ENCODE measurements around the gene RPS19.

Gene RPS19

GRCh38 chr19:41915776-41916414 is 55.8 kb downstream of the RPS19 start:
- TF ChIP-seq TAF1 (IDR thresholded peaks at IDR 0.05; ENCODE audit: low read depth, low read length) (no peak), PAX5 (IDR thresholded peaks at IDR 0.05; ENCODE audit: insufficient read depth, low read length, severe bottlenecking) (no peak), SPI1 (IDR thresholded peaks at IDR 0.05; ENCODE audit: low read depth, low read length) (no peak), POLR2A (IDR thresholded peaks at IDR 0.05; ENCODE audit: low read depth, low read length) (no peak), POLR2AphosphoS5 (IDR thresholded peaks at IDR 0.05; ENCODE audit: low read depth, low read length) (no peak), POU2F2 (IDR thresholded peaks at IDR 0.05; ENCODE audit: low read depth, low read length) (no peak; the same call in 1 of the 2 replicates)
- DNase-seq (ENCODE audit: insufficient read length, low spot score) (no peak), FAIRE-seq (peak; percentile 81)

GRCh38 chr19:41917676-41918075 is 57.6 kb downstream of the RPS19 start:
- FAIRE-seq (no peak), DNase-seq (ENCODE audit: insufficient read length, low spot score) (no peak)
- TF ChIP-seq POLR2A (IDR thresholded peaks at IDR 0.05; ENCODE audit: low read depth, low read length) (no peak), PAX5 (IDR thresholded peaks at IDR 0.05; ENCODE audit: insufficient read depth, low read length, severe bottlenecking) (no peak), SPI1 (IDR thresholded peaks at IDR 0.05; ENCODE audit: low read depth, low read length) (no peak), POU2F2 (IDR thresholded peaks at IDR 0.05; ENCODE audit: low read depth, low read length) (no peak), POLR2AphosphoS5 (IDR thresholded peaks at IDR 0.05; ENCODE audit: low read depth, low read length) (no peak), TAF1 (IDR thresholded peaks at IDR 0.05; ENCODE audit: low read depth, low read length) (no peak)

GRCh38 chr19:41918095-41918494 is 58.0 kb downstream of the RPS19 start:
- TF ChIP-seq POLR2A (IDR thresholded peaks at IDR 0.05; ENCODE audit: low read depth, low read length) (no peak), PAX5 (IDR thresholded peaks at IDR 0.05; ENCODE audit: insufficient read depth, low read length, severe bottlenecking) (no peak), POLR2AphosphoS5 (IDR thresholded peaks at IDR 0.05; ENCODE audit: low read depth, low read length) (no peak), TAF1 (IDR thresholded peaks at IDR 0.05; ENCODE audit: low read depth, low read length) (no peak), POU2F2 (IDR thresholded peaks at IDR 0.05; ENCODE audit: low read depth, low read length) (no peak), SPI1 (IDR thresholded peaks at IDR 0.05; ENCODE audit: low read depth, low read length) (no peak)
- FAIRE-seq: peak; percentile 98

GRCh38 chr19:41918653-41919244 is 58.7 kb downstream of the RPS19 start:
- FAIRE-seq (no peak), DNase-seq (ENCODE audit: insufficient read length, low spot score) (no peak)
- TF ChIP-seq SPI1 (IDR thresholded peaks at IDR 0.05; ENCODE audit: low read depth, low read length): no peak
- no peak for TF ChIP-seq TAF1 (IDR thresholded peaks at IDR 0.05; ENCODE audit: low read depth, low read length)
- TF ChIP-seq PAX5 (IDR thresholded peaks at IDR 0.05; ENCODE audit: insufficient read depth, low read length, severe bottlenecking): no peak
- TF ChIP-seq POLR2AphosphoS5 (IDR thresholded peaks at IDR 0.05; ENCODE audit: low read depth, low read length): no peak
- TF ChIP-seq POU2F2 (IDR thresholded peaks at IDR 0.05; ENCODE audit: low read depth, low read length): no peak
- TF ChIP-seq POLR2A (IDR thresholded peaks at IDR 0.05; ENCODE audit: low read depth, low read length): no peak; the same call in 1 of the 2 replicates

More at GRCh38 chr19:41918095-41918494, 58.0 kb downstream of the RPS19 start:
- no peak for DNase-seq (ENCODE audit: insufficient read length, low spot score)

GRCh38 chr19:41919948-41920712 is 60.1 kb downstream of the RPS19 start:
- FAIRE-seq (peak; percentile 90), DNase-seq (ENCODE audit: insufficient read length, low spot score) (no peak)
- TF ChIP-seq POU2F2 (IDR thresholded peaks at IDR 0.05; ENCODE audit: low read depth, low read length) (0 out of 2 replicates have a peak, but pooled peaks have one; percentile 32), PAX5 (IDR thresholded peaks at IDR 0.05; ENCODE audit: insufficient read depth, low read length, severe bottlenecking) (no peak), SPI1 (IDR thresholded peaks at IDR 0.05; ENCODE audit: low read depth, low read length) (no peak), POLR2AphosphoS5 (IDR thresholded peaks at IDR 0.05; ENCODE audit: low read depth, low read length) (0 out of 2 replicates have a peak, but pooled peaks have one; percentile 39), TAF1 (IDR thresholded peaks at IDR 0.05; ENCODE audit: low read depth, low read length) (no peak), POLR2A (IDR thresholded peaks at IDR 0.05; ENCODE audit: low read depth, low read length) (0 out of 2 replicates have a peak, but pooled peaks have one; percentile 20)

GRCh38 chr19:41920882-41921576 is 61.0 kb downstream of the RPS19 start:
- no peak for TF ChIP-seq PAX5 (IDR thresholded peaks at IDR 0.05; ENCODE audit: insufficient read depth, low read length, severe bottlenecking)
- no peak for TF ChIP-seq POLR2AphosphoS5 (IDR thresholded peaks at IDR 0.05; ENCODE audit: low read depth, low read length)
- TF ChIP-seq SPI1 (IDR thresholded peaks at IDR 0.05; ENCODE audit: low read depth, low read length): no peak
- no peak for TF ChIP-seq POLR2A (IDR thresholded peaks at IDR 0.05; ENCODE audit: low read depth, low read length)
- TF ChIP-seq TAF1 (IDR thresholded peaks at IDR 0.05; ENCODE audit: low read depth, low read length): no peak
- no peak for TF ChIP-seq POU2F2 (IDR thresholded peaks at IDR 0.05; ENCODE audit: low read depth, low read length)
- DNase-seq (ENCODE audit: insufficient read length, low spot score) (no peak), FAIRE-seq (no peak)

GRCh38 chr19:41921577-41922576 is 61.8 kb downstream of the RPS19 start:
- DNase-seq (ENCODE audit: insufficient read length, low spot score): no peak
- TF ChIP-seq POU2F2 (IDR thresholded peaks at IDR 0.05; ENCODE audit: low read depth, low read length) (no peak), POLR2A (IDR thresholded peaks at IDR 0.05; ENCODE audit: low read depth, low read length) (no peak), POLR2AphosphoS5 (IDR thresholded peaks at IDR 0.05; ENCODE audit: low read depth, low read length) (no peak), TAF1 (IDR thresholded peaks at IDR 0.05; ENCODE audit: low read depth, low read length) (no peak), PAX5 (IDR thresholded peaks at IDR 0.05; ENCODE audit: insufficient read depth, low read length, severe bottlenecking) (no peak), SPI1 (IDR thresholded peaks at IDR 0.05; ENCODE audit: low read depth, low read length) (no peak)
- FAIRE-seq: no peak

Measured in GM12891 (cell line).